ENCODE data around the gene GPR37L1.

GPR37L1 gene

DNA sequence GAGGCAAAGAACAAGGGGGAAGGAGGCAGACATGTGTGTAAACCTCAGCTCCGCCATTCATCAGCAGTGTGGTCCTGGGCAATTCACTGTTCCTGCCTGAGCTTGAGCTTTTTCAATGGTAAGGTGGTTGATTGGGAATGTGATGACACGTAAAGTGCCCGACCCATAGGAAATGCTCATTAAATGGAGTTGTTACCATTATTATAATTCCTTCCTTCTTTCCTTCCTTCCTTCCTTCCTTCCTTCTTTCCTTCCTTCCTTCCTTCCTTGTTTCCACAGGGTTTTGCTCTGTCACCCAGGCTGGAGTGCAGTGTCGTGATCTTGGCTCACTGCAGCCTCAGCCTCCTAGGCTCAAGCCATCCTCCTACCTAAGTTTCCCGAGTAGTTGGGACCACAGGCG is 4.3 kb downstream of the GPR37L1 start:
- Histone ChIP-seq H3K4me3 (ENCODE audit: low read length, poor library complexity, severe bottlenecking) (no peak overlapping the region), H3K9ac (ENCODE audit: low read depth, low read length, poor library complexity, severe bottlenecking) (no peak overlapping the region), H3F3A (ENCODE audit: low read depth) (no peaks in the 10 kb centered on the region), H3K36me3 (ENCODE audit: insufficient read depth, low read length) (peaks cover 2% of the 10 kb centered on the region; the same call in 1 of the 2 replicates), H2AFZ (ENCODE audit: low read length) (no peak overlapping the region), H3K4me1 (ENCODE audit: insufficient read depth, low read length, poor library complexity, severe bottlenecking) (no peaks in the 10 kb centered on the region), H3K27me3 (ENCODE audit: insufficient read depth, low read length, poor library complexity, severe bottlenecking) (no peaks in the 10 kb centered on the region), H3K4me2 (ENCODE audit: low read depth, low read length, poor library complexity, severe bottlenecking) (no peak overlapping the region), H3K9me3 (ENCODE audit: insufficient read depth, low read depth, low read length) (no peaks in the 10 kb centered on the region), H3K79me2 (ENCODE audit: insufficient read depth, low read length) (no peaks in the 10 kb centered on the region), H4K20me1 (ENCODE audit: insufficient read depth, low read length, poor library complexity, severe bottlenecking) (no peaks in the 10 kb centered on the region), H3K9me2 (replicated peaks; ENCODE audit: low read depth, low read length) (no peaks in the 10 kb centered on the region)
- TF ChIP-seq, protein P1, sequence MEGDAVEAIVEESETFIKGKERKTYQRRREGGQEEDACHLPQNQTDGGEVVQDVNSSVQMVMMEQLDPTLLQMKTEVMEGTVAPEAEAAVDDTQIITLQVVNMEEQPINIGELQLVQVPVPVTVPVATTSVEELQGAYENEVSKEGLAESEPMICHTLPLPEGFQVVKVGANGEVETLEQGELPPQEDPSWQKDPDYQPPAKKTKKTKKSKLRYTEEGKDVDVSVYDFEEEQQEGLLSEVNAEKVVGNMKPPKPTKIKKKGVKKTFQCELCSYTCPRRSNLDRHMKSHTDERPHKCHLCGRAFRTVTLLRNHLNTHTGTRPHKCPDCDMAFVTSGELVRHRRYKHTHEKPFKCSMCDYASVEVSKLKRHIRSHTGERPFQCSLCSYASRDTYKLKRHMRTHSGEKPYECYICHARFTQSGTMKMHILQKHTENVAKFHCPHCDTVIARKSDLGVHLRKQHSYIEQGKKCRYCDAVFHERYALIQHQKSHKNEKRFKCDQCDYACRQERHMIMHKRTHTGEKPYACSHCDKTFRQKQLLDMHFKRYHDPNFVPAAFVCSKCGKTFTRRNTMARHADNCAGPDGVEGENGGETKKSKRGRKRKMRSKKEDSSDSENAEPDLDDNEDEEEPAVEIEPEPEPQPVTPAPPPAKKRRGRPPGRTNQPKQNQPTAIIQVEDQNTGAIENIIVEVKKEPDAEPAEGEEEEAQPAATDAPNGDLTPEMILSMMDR (conservative IDR thresholded peaks at IDR 0.05; ENCODE audit: low read length), result no peak
- no peak for TF ChIP-seq EZH2phosphoT487 (IDR thresholded peaks at IDR 0.05; ENCODE audit: borderline replicate concordance)

DNA sequence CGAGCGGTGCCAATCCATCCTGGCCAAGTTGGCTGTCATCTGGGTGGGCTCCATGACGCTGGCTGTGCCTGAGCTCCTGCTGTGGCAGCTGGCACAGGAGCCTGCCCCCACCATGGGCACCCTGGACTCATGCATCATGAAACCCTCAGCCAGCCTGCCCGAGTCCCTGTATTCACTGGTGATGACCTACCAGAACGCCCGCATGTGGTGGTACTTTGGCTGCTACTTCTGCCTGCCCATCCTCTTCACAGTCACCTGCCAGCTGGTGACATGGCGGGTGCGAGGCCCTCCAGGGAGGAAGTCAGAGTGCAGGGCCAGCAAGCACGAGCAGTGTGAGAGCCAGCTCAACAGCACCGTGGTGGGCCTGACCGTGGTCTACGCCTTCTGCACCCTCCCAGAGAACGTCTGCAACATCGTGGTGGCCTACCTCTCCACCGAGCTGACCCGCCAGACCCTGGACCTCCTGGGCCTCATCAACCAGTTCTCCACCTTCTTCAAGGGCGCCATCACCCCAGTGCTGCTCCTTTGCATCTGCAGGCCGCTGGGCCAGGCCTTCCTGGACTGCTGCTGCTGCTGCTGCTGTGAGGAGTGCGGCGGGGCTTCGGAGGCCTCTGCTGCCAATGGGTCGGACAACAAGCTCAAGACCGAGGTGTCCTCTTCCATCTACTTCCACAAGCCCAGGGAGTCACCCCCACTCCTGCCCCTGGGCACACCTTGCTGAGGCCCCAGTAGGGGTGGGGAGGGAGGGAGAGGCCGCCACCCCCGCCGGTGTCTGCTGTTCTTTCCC is 5.3 kb downstream of the GPR37L1 start:
- peaks cover 11% of the 10 kb centered on the region; the same call in 1 of the 2 replicates for H3K36me3 ChIP-seq (ENCODE audit: insufficient read depth, low read length)

DNA sequence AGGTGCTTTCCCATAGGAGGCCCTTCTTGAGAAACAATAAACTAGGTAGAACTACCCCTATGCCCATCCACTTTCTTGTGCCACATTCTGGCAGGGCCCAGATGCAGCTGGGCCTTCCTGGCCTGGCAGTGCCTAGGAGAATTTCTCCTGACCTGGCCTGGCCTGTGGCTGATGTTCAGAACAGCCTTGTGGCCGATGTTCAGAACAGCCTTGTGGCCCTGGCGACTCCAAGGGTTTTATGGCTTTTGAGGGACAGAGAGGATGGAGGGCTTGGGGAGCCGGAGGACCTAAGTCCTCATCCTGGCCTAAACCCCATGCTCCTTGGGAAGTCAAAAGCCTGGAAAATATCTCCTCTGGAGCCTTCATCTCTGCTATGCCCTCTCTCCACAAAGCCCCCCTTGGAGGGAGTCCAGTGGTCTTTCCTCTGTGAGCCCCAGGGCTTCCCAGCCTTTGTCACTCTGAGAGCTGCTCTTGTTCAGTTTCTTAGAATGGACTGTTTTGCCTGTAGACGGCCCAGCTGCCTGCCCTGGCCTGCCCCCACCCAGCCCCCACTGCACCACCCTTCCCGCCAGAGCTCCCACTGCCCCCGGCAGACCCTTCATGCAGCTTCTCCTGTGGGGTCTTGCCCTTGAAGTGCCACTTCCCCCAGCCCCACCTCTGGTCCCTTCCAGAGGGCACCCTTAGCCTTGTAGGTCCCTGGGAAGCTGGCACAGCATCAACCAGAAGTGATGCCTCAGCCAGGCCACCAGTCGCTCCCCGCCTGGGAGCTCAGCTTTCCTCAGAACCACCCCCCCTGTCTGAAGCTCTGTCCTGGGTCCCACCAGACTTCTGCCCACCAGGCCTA is 7.0 kb downstream of the GPR37L1 start:
- peaks cover 26% of the 10 kb centered on the region; the same call in 1 of the 2 replicates for H3K36me3 ChIP-seq (ENCODE audit: insufficient read depth, low read length)
- no peaks in the 10 kb centered on the region for H3K27me3 ChIP-seq (ENCODE audit: insufficient read depth, low read length, poor library complexity, severe bottlenecking)
- H3K9me2 ChIP-seq (replicated peaks; ENCODE audit: low read depth, low read length), result no peaks in the 10 kb centered on the region
- H4K20me1 ChIP-seq (ENCODE audit: insufficient read depth, low read length, poor library complexity, severe bottlenecking), result no peaks in the 10 kb centered on the region
- H3K79me2 ChIP-seq (ENCODE audit: insufficient read depth, low read length), result no peaks in the 10 kb centered on the region
- no peak overlapping the region for H2AFZ ChIP-seq (ENCODE audit: low read length)
- H3K9ac ChIP-seq (ENCODE audit: low read depth, low read length, poor library complexity, severe bottlenecking), result no peak overlapping the region
- H3K4me1 ChIP-seq (ENCODE audit: insufficient read depth, low read length, poor library complexity, severe bottlenecking), result no peaks in the 10 kb centered on the region
- no peak overlapping the region for H3K4me3 ChIP-seq (ENCODE audit: low read length, poor library complexity, severe bottlenecking)
- no peak for TF ChIP-seq EZH2phosphoT487 (IDR thresholded peaks at IDR 0.05; ENCODE audit: borderline replicate concordance)
- TF ChIP-seq, protein P1 (conservative IDR thresholded peaks at IDR 0.05; ENCODE audit: low read length), result no peak
- no peaks in the 10 kb centered on the region for H3F3A ChIP-seq (ENCODE audit: low read depth)
- H3K4me2 ChIP-seq (ENCODE audit: low read depth, low read length, poor library complexity, severe bottlenecking), result no peak overlapping the region
- H3K9me3 ChIP-seq (ENCODE audit: insufficient read depth, low read depth, low read length), result no peaks in the 10 kb centered on the region

More for the DNA sequence above, 5.3 kb downstream of the GPR37L1 start:
- H3K9ac ChIP-seq (ENCODE audit: low read depth, low read length, poor library complexity, severe bottlenecking), result no peak overlapping the region
- H3K4me1 ChIP-seq (ENCODE audit: insufficient read depth, low read length, poor library complexity, severe bottlenecking), result no peaks in the 10 kb centered on the region
- no peak overlapping the region for H3K4me2 ChIP-seq (ENCODE audit: low read depth, low read length, poor library complexity, severe bottlenecking)
- H4K20me1 ChIP-seq (ENCODE audit: insufficient read depth, low read length, poor library complexity, severe bottlenecking), result no peaks in the 10 kb centered on the region
- H3K9me3 ChIP-seq (ENCODE audit: insufficient read depth, low read depth, low read length), result no peaks in the 10 kb centered on the region
- no peaks in the 10 kb centered on the region for H3K27me3 ChIP-seq (ENCODE audit: insufficient read depth, low read length, poor library complexity, severe bottlenecking)
- no peak overlapping the region for H2AFZ ChIP-seq (ENCODE audit: low read length)
- TF ChIP-seq, protein P1 (conservative IDR thresholded peaks at IDR 0.05; ENCODE audit: low read length), result no peak
- TF ChIP-seq EZH2phosphoT487 (IDR thresholded peaks at IDR 0.05; ENCODE audit: borderline replicate concordance), result no peak
- H3F3A ChIP-seq (ENCODE audit: low read depth), result no peaks in the 10 kb centered on the region
- H3K79me2 ChIP-seq (ENCODE audit: insufficient read depth, low read length), result no peaks in the 10 kb centered on the region
- no peaks in the 10 kb centered on the region for H3K9me2 ChIP-seq (replicated peaks; ENCODE audit: low read depth, low read length)
- no peak overlapping the region for H3K4me3 ChIP-seq (ENCODE audit: low read length, poor library complexity, severe bottlenecking)
